Stimulated activated effector memory CD8-positive, alpha-beta T cell treated with anti-CD3 and anti-CD28 coated beads, Interleukin-12 subunit alpha, Interleukin-12 subunit beta, amount 100 ng/mL, for 72 hours (primary cell): ENCODE measurements around the gene TMEM218.

Source experiments
- ATAC-seq: fragments of 150-1000 bp; cut with Tn5 transposase; 2 replicates; pipeline ENCODE4 v1.10.0; 2021
- DNase-seq, 2 donors: peaks; one replicate each; pipeline ENCODE4 v3.0.0; 2021 to 2022; ENCODE audit warnings: low spot score in 2 of 2
- H3K27ac Mint-ChIP-seq: one replicate; pipeline ENCODE4 v1.8.0; 2022; ENCODE audit warnings: mild to moderate bottlenecking, mixed read lengths
- H3K36me3 Mint-ChIP-seq: one replicate; pipeline ENCODE4 v1.8.0; 2022; ENCODE audit warnings: mild to moderate bottlenecking, mixed read lengths
- H3K4me1 Mint-ChIP-seq: one replicate; pipeline ENCODE4 v1.8.0; 2022; ENCODE audit warnings: mixed read lengths
- H3K4me3 Mint-ChIP-seq: one replicate; pipeline ENCODE4 v1.8.0; 2022; ENCODE audit warnings: mild to moderate bottlenecking, mixed read lengths
- H3K9me3 Mint-ChIP-seq: one replicate; pipeline ENCODE4 v1.8.0; 2022; ENCODE audit warnings: mixed read lengths

TMEM218 gene

DNA sequence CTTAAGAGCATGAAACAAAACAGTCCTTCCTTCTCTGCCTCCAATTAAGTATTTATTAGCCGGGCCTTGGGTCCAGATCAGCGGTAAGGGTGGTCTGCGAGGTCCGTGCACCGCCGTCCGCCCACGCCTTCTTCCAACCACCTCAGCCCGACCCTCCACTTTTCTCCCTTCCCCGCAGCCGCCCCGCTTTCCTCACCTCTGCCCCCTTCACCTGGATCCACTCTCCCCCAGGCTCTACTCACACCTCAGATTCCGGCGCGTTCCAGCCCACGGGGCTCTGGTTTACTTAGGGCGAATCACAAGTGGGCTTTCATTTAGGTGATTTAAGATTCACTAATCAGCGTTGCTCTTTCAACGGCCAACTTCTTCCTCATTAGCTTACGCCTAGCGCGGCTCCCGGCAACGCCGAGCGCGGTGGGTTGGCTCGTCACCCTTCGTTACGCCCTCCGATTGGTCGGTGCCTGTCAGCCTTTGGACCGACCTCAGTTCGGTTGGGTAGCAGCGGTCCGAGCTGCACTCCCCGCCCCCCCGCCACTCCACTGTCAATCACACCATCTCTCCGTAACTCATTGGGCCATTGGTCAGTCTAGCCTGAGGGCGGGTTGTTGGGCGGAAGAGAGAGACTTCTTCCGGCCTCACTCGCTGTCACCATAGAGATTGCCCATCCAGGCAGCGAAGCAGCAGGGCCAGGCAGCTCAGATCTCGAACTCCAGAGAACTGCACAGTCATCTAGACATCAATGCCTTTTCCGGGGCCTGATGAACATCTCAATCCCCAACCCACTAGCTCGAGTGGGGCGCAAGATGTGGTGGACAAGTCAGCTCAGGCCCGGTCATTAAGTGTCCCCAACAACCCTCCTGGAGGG is at the start of gene TMEM218:
TMEM218 (minus strand) TSS at position 284 of the 865 bp plus-strand sequence. CDS start 9,385 bp downstream, outside the sequence.
- ATAC-seq: peak; percentile 98
- H3K27ac Mint-ChIP-seq: peak within 1 kb of the TSS; percentile 98
- peaks cover 6% of the 10 kb centered on the region for H3K9me3 Mint-ChIP-seq
- H3K4me3 Mint-ChIP-seq: peak within 1 kb of the TSS; percentile 98
- DNase-seq: peak; percentile 86 to 95
- peaks cover 21% of the 10 kb centered on the region for H3K4me1 Mint-ChIP-seq
- peaks cover 11% of the 10 kb centered on the region for H3K36me3 Mint-ChIP-seq

DNA sequence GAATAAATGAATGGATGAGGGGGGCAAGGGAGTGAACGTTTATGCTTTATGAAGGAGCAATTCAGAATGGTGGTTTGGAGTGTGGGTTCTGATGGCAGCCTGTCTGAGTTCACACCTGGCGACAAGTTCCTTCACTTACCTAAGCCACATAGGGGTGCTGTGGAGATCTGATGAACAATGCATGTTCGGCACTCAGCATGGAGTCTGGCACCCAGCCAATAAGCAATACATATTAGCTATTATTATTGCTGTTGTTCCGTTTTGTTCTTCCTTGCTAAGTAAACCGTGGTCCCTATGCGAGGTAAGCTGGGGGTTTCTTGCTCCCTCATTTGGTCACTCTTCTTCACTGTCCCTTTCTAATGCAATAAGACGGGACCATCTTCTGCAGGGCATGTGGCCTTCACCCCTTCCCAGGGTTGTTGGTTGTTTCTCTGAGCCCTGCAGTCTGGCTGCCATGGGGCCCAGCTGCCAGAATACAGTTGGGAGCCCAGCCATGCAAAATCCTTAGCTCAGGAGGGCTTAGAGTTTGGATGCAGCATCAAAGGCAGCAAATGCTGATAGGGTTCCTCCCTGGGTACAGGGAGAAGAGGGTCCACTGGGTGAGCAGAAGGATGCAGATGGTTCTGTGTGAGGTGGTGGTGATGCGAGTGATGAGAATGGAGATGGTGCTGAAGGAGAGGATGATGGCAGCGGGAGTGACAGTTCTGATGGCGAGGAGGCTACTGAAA is 46.7 kb upstream of the TMEM218 start:
- H3K4me1 Mint-ChIP-seq: no peaks in the 10 kb centered on the region
- H3K36me3 Mint-ChIP-seq: no peaks in the 10 kb centered on the region
- no peak for DNase-seq
- no peak for ATAC-seq
- H3K27ac Mint-ChIP-seq: no peak overlapping the region
- no peaks in the 10 kb centered on the region for H3K9me3 Mint-ChIP-seq
- H3K4me3 Mint-ChIP-seq: no peak overlapping the region

GRCh38 chr11:125157118-125157733 is 45.8 kb upstream of the TMEM218 start:
- no peak overlapping the region for H3K27ac Mint-ChIP-seq
- H3K4me3 Mint-ChIP-seq: no peak overlapping the region
- no peak for DNase-seq
- no peaks in the 10 kb centered on the region for H3K36me3 Mint-ChIP-seq
- ATAC-seq: no peak
- no peaks in the 10 kb centered on the region for H3K4me1 Mint-ChIP-seq
- no peaks in the 10 kb centered on the region for H3K9me3 Mint-ChIP-seq

DNA sequence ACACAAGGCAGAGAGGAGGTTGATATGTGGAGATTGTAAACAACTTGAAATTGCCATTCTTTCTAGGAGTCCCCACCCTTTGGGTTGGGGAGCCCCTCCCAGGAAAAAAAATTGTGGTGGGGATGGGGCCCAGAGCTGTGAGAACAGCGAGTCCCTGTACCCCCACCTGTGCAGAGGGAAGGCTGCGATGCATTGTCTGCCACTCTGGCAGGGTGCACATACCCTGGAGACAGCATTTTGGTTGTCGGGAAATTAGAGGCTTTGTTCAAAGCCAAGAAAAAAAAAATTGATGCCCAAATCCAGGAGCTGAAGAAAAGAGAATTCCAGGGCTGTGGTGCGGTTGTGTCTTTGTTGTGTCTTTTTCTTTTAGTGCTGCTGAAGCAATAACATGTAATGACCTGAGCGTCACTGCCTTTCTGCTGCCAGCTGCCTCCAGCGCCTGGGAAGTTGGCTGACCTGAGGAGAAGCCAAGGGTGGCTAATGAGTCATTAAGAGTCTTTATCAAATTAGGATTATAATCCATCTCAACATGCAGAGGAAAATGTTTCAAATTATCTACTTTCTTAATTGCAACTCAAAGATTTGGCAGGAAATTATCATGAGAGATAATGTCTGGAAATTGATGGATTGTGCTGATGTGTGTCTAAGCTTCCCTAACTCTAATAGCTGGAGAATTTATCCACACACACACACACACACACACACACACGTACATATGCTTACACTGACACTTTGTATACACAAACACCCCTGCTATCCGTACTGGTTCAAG is 45.1 kb upstream of the TMEM218 start:
- Mint-ChIP-seq H3K4me3 (no peak overlapping the region), H3K27ac (no peak overlapping the region), H3K9me3 (no peaks in the 10 kb centered on the region), H3K36me3 (no peaks in the 10 kb centered on the region), H3K4me1 (no peaks in the 10 kb centered on the region)
- DNase-seq (no peak), ATAC-seq (no peak)

DNA sequence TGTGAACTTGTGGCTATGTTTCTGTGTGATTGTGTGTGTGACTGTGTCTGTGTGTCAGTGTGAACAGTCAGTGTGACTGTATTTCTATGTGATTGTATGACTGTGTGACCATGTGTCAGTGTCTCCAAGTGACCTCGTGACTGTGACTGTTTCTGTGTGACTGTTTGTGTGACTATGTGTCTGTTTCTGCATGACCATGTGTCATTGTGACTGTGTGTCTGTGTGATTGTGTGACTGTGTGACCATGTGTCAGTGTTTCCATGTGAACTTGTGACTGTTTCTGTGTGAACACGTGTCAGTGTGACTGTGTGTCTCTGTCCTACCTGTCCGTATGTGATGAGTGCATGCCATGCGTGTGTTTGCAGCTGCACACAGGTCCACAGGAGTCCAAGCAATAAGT is 44.3 kb upstream of the TMEM218 start:
- Mint-ChIP-seq H3K4me3 (no peak overlapping the region), H3K27ac (no peak overlapping the region), H3K36me3 (no peaks in the 10 kb centered on the region), H3K9me3 (no peaks in the 10 kb centered on the region), H3K4me1 (no peaks in the 10 kb centered on the region)
- DNase-seq (no peak), ATAC-seq (peak; percentile 12)

GRCh38 chr11:125155100-125155444 is 43.6 kb upstream of the TMEM218 start:
- H3K9me3 Mint-ChIP-seq: no peaks in the 10 kb centered on the region
- no peak for DNase-seq
- no peak for ATAC-seq
- H3K27ac Mint-ChIP-seq: no peak overlapping the region
- no peaks in the 10 kb centered on the region for H3K4me1 Mint-ChIP-seq
- H3K36me3 Mint-ChIP-seq: no peaks in the 10 kb centered on the region
- no peak overlapping the region for H3K4me3 Mint-ChIP-seq

- DNase-seq: no peak
- peak; percentile 29 for ATAC-seq
- Mint-ChIP-seq H3K4me3 (no peak overlapping the region), H3K9me3 (no peaks in the 10 kb centered on the region), H3K27ac (no peak overlapping the region), H3K36me3 (no peaks in the 10 kb centered on the region), H3K4me1 (no peaks in the 10 kb centered on the region)
Observed at GRCh38 chr11:125154378-125155099, 43.1 kb upstream of the TMEM218 start.

DNA sequence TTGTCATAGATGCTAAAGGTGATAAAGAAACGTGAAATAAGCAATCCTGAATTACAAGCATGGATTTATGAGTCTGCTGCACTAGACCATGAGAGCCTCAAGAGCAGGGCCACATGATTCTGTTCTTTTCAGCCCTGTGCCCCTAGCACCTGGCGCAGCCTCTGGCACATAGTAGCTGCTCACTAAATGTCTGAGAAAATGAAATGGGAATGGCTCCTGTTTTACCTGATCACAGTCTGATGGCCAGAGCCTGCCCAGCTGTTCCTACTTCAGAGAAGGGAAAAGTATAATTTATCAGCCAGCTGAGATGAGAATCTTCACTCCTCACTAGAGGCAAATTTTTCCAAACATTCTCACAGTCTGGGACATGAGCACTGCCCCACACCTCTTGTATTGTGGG is 42.4 kb upstream of the TMEM218 start:
- Mint-ChIP-seq H3K4me1 (no peaks in the 10 kb centered on the region), H3K9me3 (no peaks in the 10 kb centered on the region), H3K36me3 (no peaks in the 10 kb centered on the region), H3K27ac (no peak overlapping the region), H3K4me3 (no peak overlapping the region)
- ATAC-seq: no peak
- no peak for DNase-seq

DNA sequence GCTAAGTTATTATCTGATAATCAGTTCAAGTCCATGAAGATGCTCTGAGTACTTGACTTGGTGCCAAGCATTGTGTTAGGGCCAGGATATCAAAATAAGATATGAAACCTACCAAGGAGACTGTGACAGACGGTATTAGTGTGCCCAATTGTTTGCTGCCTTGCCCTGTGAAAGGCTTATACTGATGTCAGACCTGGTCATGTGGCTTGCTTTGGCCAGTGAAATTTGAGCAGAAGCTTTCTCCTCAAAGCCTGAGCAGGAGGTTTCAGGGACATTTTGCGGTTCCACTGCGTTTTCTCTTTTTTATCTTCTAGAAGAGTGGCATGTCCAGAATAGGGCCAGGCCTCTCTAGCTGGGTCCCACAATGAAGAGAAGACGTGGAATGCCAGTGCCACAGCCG is 37.3 kb upstream of the TMEM218 start:
- Mint-ChIP-seq H3K36me3 (no peaks in the 10 kb centered on the region), H3K27ac (no peak overlapping the region), H3K4me3 (no peak overlapping the region), H3K4me1 (no peaks in the 10 kb centered on the region), H3K9me3 (no peaks in the 10 kb centered on the region)
- ATAC-seq (no peak), DNase-seq (no peak)

- no peak overlapping the region for H3K27ac Mint-ChIP-seq
- no peaks in the 10 kb centered on the region for H3K36me3 Mint-ChIP-seq
- no peak for ATAC-seq
- no peak overlapping the region for H3K4me3 Mint-ChIP-seq
- H3K9me3 Mint-ChIP-seq: no peaks in the 10 kb centered on the region
- no peak for DNase-seq
- no peaks in the 10 kb centered on the region for H3K4me1 Mint-ChIP-seq
Observed at GRCh38 chr11:125148011-125148410, 36.6 kb upstream of the TMEM218 start.

DNA sequence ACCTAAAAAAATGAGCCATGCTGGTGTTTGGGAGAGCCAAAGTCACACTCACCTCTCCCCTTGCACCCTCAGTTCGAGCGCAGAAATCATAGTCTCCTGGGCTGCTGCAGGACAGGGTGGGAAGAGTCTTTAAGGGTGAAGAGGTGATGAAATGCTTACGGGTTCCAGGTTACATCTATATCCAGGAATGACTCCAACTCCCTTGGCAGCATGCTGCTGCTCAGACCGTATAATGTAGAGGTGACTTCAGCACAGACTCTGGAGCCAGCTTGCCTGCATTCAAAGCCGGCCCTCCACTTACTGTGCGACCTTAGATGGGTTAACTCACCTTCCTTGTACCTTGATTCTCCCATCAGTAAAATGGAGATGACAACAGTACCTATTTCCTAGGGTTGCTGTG is 35.9 kb upstream of the TMEM218 start:
- H3K36me3 Mint-ChIP-seq: no peaks in the 10 kb centered on the region
- H3K9me3 Mint-ChIP-seq: no peaks in the 10 kb centered on the region
- H3K4me1 Mint-ChIP-seq: no peaks in the 10 kb centered on the region

DNA sequence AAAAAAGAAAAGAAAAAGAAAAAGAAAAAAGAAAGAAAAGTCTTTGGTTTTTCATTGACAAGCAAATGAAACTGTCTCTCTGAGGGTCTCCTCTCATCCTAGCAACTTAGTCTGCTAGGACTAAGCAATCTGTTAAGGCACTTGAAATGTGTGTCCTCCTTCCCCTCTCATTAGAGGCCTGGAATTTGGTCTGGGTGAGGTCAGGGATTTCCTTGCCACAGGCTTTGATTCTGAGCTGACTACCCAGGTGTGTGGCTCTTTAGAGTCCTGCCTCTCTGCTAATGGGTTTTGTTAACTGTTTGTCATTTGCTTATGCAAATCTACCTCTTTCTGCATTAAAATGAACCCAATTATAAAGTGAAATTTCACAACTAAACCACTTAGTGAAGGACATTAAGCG is 34.8 kb upstream of the TMEM218 start:
- Mint-ChIP-seq H3K36me3 (no peaks in the 10 kb centered on the region), H3K9me3 (no peaks in the 10 kb centered on the region), H3K4me3 (no peak overlapping the region), H3K4me1 (peaks cover 8% of the 10 kb centered on the region), H3K27ac (no peak overlapping the region)
- ATAC-seq (no peak), DNase-seq (no peak)

More for the DNA sequence above, 35.9 kb upstream of the TMEM218 start:
- Mint-ChIP-seq H3K27ac (no peak overlapping the region), H3K4me3 (no peak overlapping the region)
- ATAC-seq (no peak), DNase-seq (no peak)

GRCh38 chr11:125141686-125142535 is 30.5 kb upstream of the TMEM218 start:
- H3K36me3 Mint-ChIP-seq: no peaks in the 10 kb centered on the region
- ATAC-seq (peak; percentile 80), DNase-seq (peak; percentile 65 to 82)
- H3K27ac Mint-ChIP-seq: no peak overlapping the region
- no peaks in the 10 kb centered on the region for H3K9me3 Mint-ChIP-seq
- peaks cover 8% of the 10 kb centered on the region for H3K4me1 Mint-ChIP-seq
- H3K4me3 Mint-ChIP-seq: no peak overlapping the region

GRCh38 chr11:125141178-125141577 is 29.8 kb upstream of the TMEM218 start:
- DNase-seq (no peak), ATAC-seq (no peak)
- no peak overlapping the region for H3K4me3 Mint-ChIP-seq
- no peaks in the 10 kb centered on the region for H3K9me3 Mint-ChIP-seq
- no peaks in the 10 kb centered on the region for H3K36me3 Mint-ChIP-seq
- H3K27ac Mint-ChIP-seq: no peak overlapping the region
- H3K4me1 Mint-ChIP-seq: peaks cover 8% of the 10 kb centered on the region
